Hepatocyte (in vitro differentiated cells): Measurements from ENCODE around the gene ITPR2.

Experiments
- CTCF ChIP-seq: fragments of 200-600 bp; sonication (generic); IDR thresholded peaks from 2 replicates; pipeline ENCODE4 v1.5.1; 2016; ENCODE audit warnings: antibody characterized with exemption, mild to moderate bottlenecking; ENCODE audit not compliant: poor library complexity
- EZH2 ChIP-seq: fragments of 200-600 bp; sonication (generic); IDR thresholded peaks from 2 replicates; pipeline ENCODE4 v1.6.1; 2016; ENCODE audit warnings: antibody characterized with exemption, mild to moderate bottlenecking, borderline replicate concordance

DNA sequence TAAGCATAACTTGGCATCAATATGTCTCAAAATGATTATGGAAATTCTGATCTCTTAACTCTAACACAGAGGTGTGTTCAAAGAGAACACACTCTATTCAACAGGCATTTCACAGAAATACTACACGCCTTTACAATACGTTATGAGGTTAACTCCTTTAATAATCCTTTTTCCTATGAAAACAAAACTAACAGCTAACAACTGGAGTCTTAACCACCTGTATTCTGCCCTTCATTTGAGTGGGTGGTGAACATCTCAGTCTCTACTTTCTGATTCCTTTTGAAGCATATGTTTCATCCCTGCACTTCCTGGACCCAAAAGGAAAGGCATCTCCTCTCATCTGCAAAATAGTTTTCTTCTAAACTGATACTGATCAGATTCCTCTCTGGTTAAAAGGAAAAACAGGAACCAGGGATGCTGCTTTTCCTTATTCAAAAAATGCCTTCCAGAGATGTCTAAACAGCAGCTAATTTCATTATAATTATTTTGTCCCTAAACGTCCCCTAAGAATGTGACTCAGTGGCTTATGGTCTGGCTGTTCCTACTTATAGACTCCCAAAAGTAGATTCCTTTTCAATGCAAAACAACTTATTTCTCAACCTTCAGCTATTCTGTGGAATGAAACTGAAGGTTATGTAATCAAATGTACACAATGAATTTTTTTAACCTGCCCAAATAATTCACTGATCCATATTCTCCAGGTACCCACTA is 24.1 kb downstream of the ITPR2 start:
- TF ChIP-seq EZH2 (no peak), CTCF (no peak)
